H9 (cell line): ENCODE measurements around the gene TMEM217. TPM values are rescaled to one million over a fixed set of nuclear protein-coding genes. Genes with fewer than 3 reads are reported as not detected.

ENCODE experiments used
- DNase-seq: peaks from one replicate; pipeline ENCODE4 v3.0.0-alpha.2; 2017
- H2AFZ ChIP-seq: one replicate; pipeline ENCODE4 v1.6.1; 2013; ENCODE audit warnings: mild to moderate bottlenecking, low read length, control low read depth, moderate library complexity
- H2AK5ac ChIP-seq: 2 replicates; pipeline ENCODE4 v1.6.1; 2013; ENCODE audit warnings: low read length, control low read depth, mixed read lengths; ENCODE audit not compliant: insufficient read length
- H2BK120ac ChIP-seq: one replicate; pipeline ENCODE4 v1.6.1; 2013; ENCODE audit warnings: low read depth, mild to moderate bottlenecking, low read length, control low read depth, inconsistent platforms; ENCODE audit not compliant: poor library complexity, severe bottlenecking
- H2BK12ac ChIP-seq: 2 replicates; pipeline ENCODE4 v1.6.1; 2013; ENCODE audit warnings: low read length, control low read depth, mixed read lengths, low read depth; ENCODE audit not compliant: insufficient read length
- H2BK15ac ChIP-seq: 2 replicates; pipeline ENCODE4 v1.6.1; 2013; ENCODE audit warnings: low read depth, low read length, control low read depth
- H2BK20ac ChIP-seq: one replicate; pipeline ENCODE4 v1.6.1; 2013; ENCODE audit warnings: low read depth, mild to moderate bottlenecking, low read length, control low read depth, inconsistent platforms; ENCODE audit not compliant: poor library complexity, severe bottlenecking
- H2BK5ac ChIP-seq: 2 replicates; pipeline ENCODE4 v1.6.1; 2013; ENCODE audit warnings: low read length, control low read depth, mixed read lengths; ENCODE audit not compliant: insufficient read length
- H3K14ac ChIP-seq: 2 replicates; pipeline ENCODE4 v1.6.1; 2013; ENCODE audit warnings: low read length, control low read depth; ENCODE audit not compliant: insufficient read depth
- H3K18ac ChIP-seq: 2 replicates; pipeline ENCODE4 v1.6.1; 2013; ENCODE audit warnings: low read depth, mild to moderate bottlenecking, mixed read lengths, low read length, control low read depth; ENCODE audit not compliant: insufficient read length
- H3K23ac ChIP-seq: 2 replicates; pipeline ENCODE4 v1.6.1; 2013; ENCODE audit warnings: low read length, control low read depth, mixed read lengths, low read depth; ENCODE audit not compliant: insufficient read length
- H3K23me2 ChIP-seq: 2 replicates; pipeline ENCODE4 v1.6.1; 2013; ENCODE audit warnings: low read depth, mild to moderate bottlenecking, mixed read lengths, low read length, control low read depth; ENCODE audit not compliant: insufficient read length, poor library complexity, severe bottlenecking
- H3K27ac ChIP-seq: 2 replicates; pipeline ENCODE4 v1.5.1; 2013; ENCODE audit warnings: low read length, control low read depth, mixed read lengths, low read depth; ENCODE audit not compliant: insufficient read length
- H3K27me3 ChIP-seq: 2 replicates; pipeline ENCODE4 v1.6.1; 2013; ENCODE audit warnings: low read length, control low read depth, inconsistent platforms; ENCODE audit not compliant: insufficient read depth
- H3K4ac ChIP-seq: 2 replicates; pipeline ENCODE4 v1.6.1; 2013; ENCODE audit warnings: low read depth, mild to moderate bottlenecking, control low read depth, inconsistent platforms, low read length, moderate library complexity
- H3K4me1 ChIP-seq: 2 replicates; pipeline ENCODE4 v1.6.1; 2013; ENCODE audit warnings: low read length, control low read depth, inconsistent platforms; ENCODE audit not compliant: insufficient read depth
- H3K4me2 ChIP-seq: 2 replicates; pipeline ENCODE4 v1.6.1; 2013; ENCODE audit warnings: low read length, control low read depth, mixed read lengths; ENCODE audit not compliant: insufficient read length, insufficient read depth
- H3K56ac ChIP-seq: 2 replicates; pipeline ENCODE4 v1.6.1; 2013; ENCODE audit warnings: low read depth, mild to moderate bottlenecking, mixed read lengths, low read length, control low read depth; ENCODE audit not compliant: insufficient read length
- H3K79me1 ChIP-seq: 2 replicates; pipeline ENCODE4 v1.6.1; 2013; ENCODE audit warnings: low read depth, mild to moderate bottlenecking, moderate library complexity, low read length, control low read depth, inconsistent platforms; ENCODE audit not compliant: insufficient read depth, poor library complexity, severe bottlenecking
- H3K79me2 ChIP-seq: 2 replicates; pipeline ENCODE4 v1.6.1; 2013; ENCODE audit warnings: low read length, control low read depth, inconsistent platforms; ENCODE audit not compliant: insufficient read depth
- H3K9ac ChIP-seq: 2 replicates; pipeline ENCODE4 v1.6.1; 2013; ENCODE audit warnings: low read length, control low read depth, mixed read lengths; ENCODE audit not compliant: insufficient read length; ENCODE audit errors: extremely low read depth
- H3K9me3 ChIP-seq: one replicate; pipeline ENCODE4 v1.6.1; 2013; ENCODE audit warnings: low read depth, low read length, inconsistent platforms; ENCODE audit not compliant: control insufficient read depth
- H3T11ph ChIP-seq: one replicate; pipeline ENCODE4 v1.6.1; 2013; ENCODE audit warnings: mild to moderate bottlenecking, low read length, control low read depth, inconsistent platforms
- H4K20me1 ChIP-seq: one replicate; pipeline ENCODE4 v1.6.1; 2013; ENCODE audit not compliant: control insufficient read depth, insufficient read length, insufficient read depth
- H4K5ac ChIP-seq: 2 replicates; pipeline ENCODE4 v1.6.1; 2013; ENCODE audit warnings: low read depth, mild to moderate bottlenecking, mixed read lengths, low read length, control low read depth; ENCODE audit not compliant: insufficient read length
- H4K8ac ChIP-seq: replicated peaks from 2 replicates; pipeline ENCODE4 v1.6.1; 2013; ENCODE audit warnings: low read length, control low read depth, mixed read lengths, low read depth; ENCODE audit not compliant: insufficient read length
- H4K91ac ChIP-seq: 2 replicates; pipeline ENCODE4 v1.6.1; 2013; ENCODE audit warnings: low read depth, mild to moderate bottlenecking, moderate library complexity, mixed read lengths, low read length, control low read depth; ENCODE audit not compliant: insufficient read length
- H3K27ac Mint-ChIP-seq, 3 experiments: 2 replicates in 2 of 3; 3 replicates in 1 of 3; pipeline ENCODE4 v1.8.0; 2020 to 2021; ENCODE audit warnings: mixed read lengths in 3 of 3, mild to moderate bottlenecking in 1 of 3, moderate library complexity in 1 of 3
- H3K27me3 Mint-ChIP-seq: 2 replicates; pipeline ENCODE4 v1.8.0; 2021; ENCODE audit warnings: low read depth, mild to moderate bottlenecking, moderate library complexity, mixed read lengths
- H3K36me3 Mint-ChIP-seq, 3 experiments: 2 replicates in 2 of 3; 3 replicates in 1 of 3; pipeline ENCODE4 v1.8.0; 2020 to 2021; ENCODE audit warnings: low read depth in 3 of 3, mixed read lengths in 3 of 3; ENCODE audit not compliant: insufficient read depth in 1 of 3
- H3K4me1 Mint-ChIP-seq, 2 experiments: 2 replicates each; pipeline ENCODE4 v1.8.0; 2020; ENCODE audit warnings: mixed read lengths in 2 of 2
- H3K4me3 Mint-ChIP-seq, 2 experiments: 2 replicates in 1 of 2; 3 replicates in 1 of 2; pipeline ENCODE4 v1.8.0; 2020 to 2021; ENCODE audit warnings: mild to moderate bottlenecking in 2 of 2, mixed read lengths in 2 of 2, moderate library complexity in 1 of 2
- H3K9me3 Mint-ChIP-seq, 2 experiments: 2 replicates in 1 of 2; 3 replicates in 1 of 2; pipeline ENCODE4 v1.8.0; 2020; ENCODE audit warnings: mild to moderate bottlenecking in 2 of 2, mixed read lengths in 2 of 2, moderate library complexity in 1 of 2
- WGBS: extraction: QIAGEN DNeasy Blood & Tissue Kit; methylation state at CpG from one replicate; pipeline ENCODE4 v1.1.7; 2013; ENCODE audit warnings: missing lambda C conversion rate, low lambda C conversion rate, mixed read lengths; ENCODE audit not compliant: insufficient read length; ENCODE audit errors: extremely low coverage; 5-methylcytosine and 5-hydroxymethylcytosine counted together
- total RNA-seq: library from RNA; stranded (reverse); gene quantifications from 2 replicates; pipeline ENCODE4 v1.2.1, GENCODE V29; 2021
- TF ChIP-seq, protein P1 (sequence below): fragments of 200-600 bp; sonication (generic); conservative IDR thresholded peaks from 3 replicates; pipeline ENCODE4 v1.8.0; 2021; ENCODE audit warnings: antibody characterized with exemption, mild to moderate bottlenecking

The TMEM217 gene
- total RNA-seq, 1 experiment from 2014 or later, result 1.1 TPM

DNA sequence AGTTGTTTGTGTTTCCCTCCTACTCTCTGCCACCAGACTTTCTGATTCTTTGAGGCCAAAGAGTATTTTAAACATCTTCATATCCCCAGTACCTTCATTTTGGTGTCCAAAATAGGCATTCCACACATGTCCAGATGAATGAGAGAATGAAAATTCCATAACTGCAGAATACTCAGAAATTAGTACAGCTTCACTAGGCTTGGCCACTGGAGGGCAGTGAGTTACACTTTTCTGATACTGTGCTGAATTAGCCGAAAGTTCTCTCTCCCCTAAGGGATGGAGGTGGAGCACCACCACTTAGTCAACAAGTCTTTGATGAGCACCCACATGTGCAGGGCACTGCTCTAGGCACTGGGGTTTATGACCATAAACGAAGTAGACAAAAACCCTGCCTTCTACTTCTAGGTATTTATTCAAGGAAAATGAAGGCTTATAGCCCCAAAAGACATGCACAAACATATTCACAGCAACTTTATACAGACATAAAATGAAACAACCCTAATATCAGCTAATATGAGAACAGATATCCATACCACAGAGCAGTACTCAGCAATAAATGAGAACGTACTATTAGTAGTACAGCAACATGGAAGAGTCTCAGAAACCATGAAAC lies 46.1 kb upstream of the TMEM217 start:
- Histone ChIP-seq H2AFZ (no peak overlapping the region), H2BK20ac (no peak overlapping the region), H3K27me3 (no peaks in the 10 kb centered on the region), H3K4me2 (no peak overlapping the region), H3T11ph (no peak overlapping the region), H3K4ac (no peak overlapping the region), H4K91ac (no peak overlapping the region), H2AK5ac (no peak overlapping the region), H3K9me3 (no peaks in the 10 kb centered on the region), H2BK120ac (no peak overlapping the region), H3K79me1 (no peaks in the 10 kb centered on the region), H3K9ac (no peak overlapping the region), H4K20me1 (no peaks in the 10 kb centered on the region), H2BK12ac (no peak overlapping the region), H4K8ac (no peak overlapping the region), H3K14ac (no peak overlapping the region), H3K23ac (no peak overlapping the region), H3K56ac (no peak overlapping the region), H3K79me2 (no peaks in the 10 kb centered on the region), H3K27ac (no peak overlapping the region), H3K18ac (no peak overlapping the region), H3K23me2 (no peaks in the 10 kb centered on the region), H4K5ac (no peak overlapping the region), H2BK5ac (no peak overlapping the region), H2BK15ac (no peak overlapping the region), H3K4me1 (no peaks in the 10 kb centered on the region)
- H3K27me3 Mint-ChIP-seq, result no peaks in the 10 kb centered on the region
- WGBS, result no CpG with 5 or more reads among the region's 3 CpGs
- TF ChIP-seq, protein P1, sequence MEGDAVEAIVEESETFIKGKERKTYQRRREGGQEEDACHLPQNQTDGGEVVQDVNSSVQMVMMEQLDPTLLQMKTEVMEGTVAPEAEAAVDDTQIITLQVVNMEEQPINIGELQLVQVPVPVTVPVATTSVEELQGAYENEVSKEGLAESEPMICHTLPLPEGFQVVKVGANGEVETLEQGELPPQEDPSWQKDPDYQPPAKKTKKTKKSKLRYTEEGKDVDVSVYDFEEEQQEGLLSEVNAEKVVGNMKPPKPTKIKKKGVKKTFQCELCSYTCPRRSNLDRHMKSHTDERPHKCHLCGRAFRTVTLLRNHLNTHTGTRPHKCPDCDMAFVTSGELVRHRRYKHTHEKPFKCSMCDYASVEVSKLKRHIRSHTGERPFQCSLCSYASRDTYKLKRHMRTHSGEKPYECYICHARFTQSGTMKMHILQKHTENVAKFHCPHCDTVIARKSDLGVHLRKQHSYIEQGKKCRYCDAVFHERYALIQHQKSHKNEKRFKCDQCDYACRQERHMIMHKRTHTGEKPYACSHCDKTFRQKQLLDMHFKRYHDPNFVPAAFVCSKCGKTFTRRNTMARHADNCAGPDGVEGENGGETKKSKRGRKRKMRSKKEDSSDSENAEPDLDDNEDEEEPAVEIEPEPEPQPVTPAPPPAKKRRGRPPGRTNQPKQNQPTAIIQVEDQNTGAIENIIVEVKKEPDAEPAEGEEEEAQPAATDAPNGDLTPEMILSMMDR, result peak; percentile 63
- no peak overlapping the region for H3K27ac Mint-ChIP-seq
- no peak overlapping the region for H3K4me3 Mint-ChIP-seq
- H3K4me1 Mint-ChIP-seq, result no peaks in the 10 kb centered on the region
- H3K36me3 Mint-ChIP-seq, result peaks cover 1 to 25% (median 9%) of the 10 kb centered on the region in 3 experiments; a peak in 3 of 7 replicates
- DNase-seq, result no peak
- no peaks in the 10 kb centered on the region for H3K9me3 Mint-ChIP-seq
